K562 (cell line): ENCODE results near the gene KLHL6. TPM values are rescaled to one million over a fixed set of nuclear protein-coding genes. Genes with fewer than 3 reads are reported as not detected.

Experiments used
- HEY1 ChIP-seq: fragments of 250-450 bp; sonication (Bioruptor Pico); IDR thresholded peaks from 2 replicates; pipeline ENCODE4 v1.5.0; 2020; ENCODE audit warnings: mild to moderate bottlenecking, moderate library complexity, borderline replicate concordance
- SRSF3 ChIP-seq: fragments of 200-400 bp; formaldehyde crosslinking; IDR thresholded peaks from 2 replicates; pipeline ENCODE4 v1.6.1; 2016; ENCODE audit warnings: mild to moderate bottlenecking, low read length, moderate library complexity; ENCODE audit not compliant: insufficient read depth
- ZNF316 ChIP-seq: fragments of 450-650 bp; IDR thresholded peaks from 2 replicates; pipeline ENCODE4 v1.6.1; 2016
- polyA plus RNA-seq, 8 experiments: library from polyadenylated mRNA; depleted of rRNA in 4 of 8; stranded (reverse) in 5 of 8; unstranded in 3 of 8; fragments of >200 nt; fragmentation: Nextera tagmentation in 2 of 8; fragmentation: Illumina TruSeq in 1 of 8; extraction: Ambion mirVana in 2 of 8; extraction: Trizol in 1 of 8; gene quantifications; 2 replicates each; pipeline versions ENCODE4 v1.2.1 to v1.2.3, GENCODE V29; 2011 to 2014; ENCODE audit warnings: inconsistent platforms in 1 of 8, missing spikeins in 1 of 8
- total RNA-seq, 7 experiments: library from RNA; depleted of rRNA in 6 of 7; stranded (reverse); fragments of >200 nt in 6 of 7; fragmentation: Illumina TruSeq in 2 of 7; extraction: Trizol in 2 of 7; gene quantifications; 2 replicates each; pipeline versions ENCODE4 v1.2.1 to v1.2.3, GENCODE V29; 2011 to 2021; ENCODE audit warnings: low replicate concordance in 1 of 7
- TF ChIP-seq, protein P1 (sequence below), 2 experiments: fragments of 450-650 bp; IDR thresholded peaks; 2 replicates each; pipeline ENCODE4 v1.6.1; 2016; ENCODE audit warnings: mild to moderate bottlenecking in 2 of 2, borderline replicate concordance in 1 of 2, low read depth in 1 of 2, moderate library complexity in 1 of 2
- TF ChIP-seq, protein P2 (sequence below): fragments of 450-650 bp; IDR thresholded peaks from 2 replicates; pipeline ENCODE4 v1.6.1; 2016; ENCODE audit warnings: mild to moderate bottlenecking, moderate library complexity
- TF ChIP-seq, protein P3 (sequence below): fragments of 450-650 bp; IDR thresholded peaks from 2 replicates; pipeline ENCODE4 v1.6.1; 2016; ENCODE audit warnings: antibody characterized with exemption

The KLHL6 gene
- total and polyA plus RNA-seq, 9 of the 15 experiments (the other 6 are each of a cell fraction or from before 2014, with no cell fraction given): 0.18 to 2.1 (median 1.4) TPM

DNA sequence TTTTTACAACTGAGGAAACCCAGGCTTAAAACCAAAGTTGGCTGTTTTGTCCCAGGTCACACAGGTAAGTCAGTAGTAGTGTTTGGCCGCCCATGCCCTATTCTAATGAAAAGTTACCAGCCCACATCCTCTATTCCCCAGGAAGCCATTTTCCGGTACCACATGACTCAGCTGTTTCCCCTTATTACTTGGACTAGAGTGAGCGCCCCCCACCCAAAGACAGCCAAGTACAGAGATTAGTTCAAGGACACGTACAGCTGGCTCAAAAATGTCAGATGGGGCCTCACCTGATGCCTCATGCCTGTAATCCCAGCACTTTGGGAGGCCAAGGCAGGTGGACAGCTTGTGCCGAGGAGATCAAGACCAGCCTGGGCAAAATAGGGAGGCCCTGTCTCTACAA lies 8.5 kb upstream of the KLHL6 start (continued):
- TF ChIP-seq, protein P1, sequence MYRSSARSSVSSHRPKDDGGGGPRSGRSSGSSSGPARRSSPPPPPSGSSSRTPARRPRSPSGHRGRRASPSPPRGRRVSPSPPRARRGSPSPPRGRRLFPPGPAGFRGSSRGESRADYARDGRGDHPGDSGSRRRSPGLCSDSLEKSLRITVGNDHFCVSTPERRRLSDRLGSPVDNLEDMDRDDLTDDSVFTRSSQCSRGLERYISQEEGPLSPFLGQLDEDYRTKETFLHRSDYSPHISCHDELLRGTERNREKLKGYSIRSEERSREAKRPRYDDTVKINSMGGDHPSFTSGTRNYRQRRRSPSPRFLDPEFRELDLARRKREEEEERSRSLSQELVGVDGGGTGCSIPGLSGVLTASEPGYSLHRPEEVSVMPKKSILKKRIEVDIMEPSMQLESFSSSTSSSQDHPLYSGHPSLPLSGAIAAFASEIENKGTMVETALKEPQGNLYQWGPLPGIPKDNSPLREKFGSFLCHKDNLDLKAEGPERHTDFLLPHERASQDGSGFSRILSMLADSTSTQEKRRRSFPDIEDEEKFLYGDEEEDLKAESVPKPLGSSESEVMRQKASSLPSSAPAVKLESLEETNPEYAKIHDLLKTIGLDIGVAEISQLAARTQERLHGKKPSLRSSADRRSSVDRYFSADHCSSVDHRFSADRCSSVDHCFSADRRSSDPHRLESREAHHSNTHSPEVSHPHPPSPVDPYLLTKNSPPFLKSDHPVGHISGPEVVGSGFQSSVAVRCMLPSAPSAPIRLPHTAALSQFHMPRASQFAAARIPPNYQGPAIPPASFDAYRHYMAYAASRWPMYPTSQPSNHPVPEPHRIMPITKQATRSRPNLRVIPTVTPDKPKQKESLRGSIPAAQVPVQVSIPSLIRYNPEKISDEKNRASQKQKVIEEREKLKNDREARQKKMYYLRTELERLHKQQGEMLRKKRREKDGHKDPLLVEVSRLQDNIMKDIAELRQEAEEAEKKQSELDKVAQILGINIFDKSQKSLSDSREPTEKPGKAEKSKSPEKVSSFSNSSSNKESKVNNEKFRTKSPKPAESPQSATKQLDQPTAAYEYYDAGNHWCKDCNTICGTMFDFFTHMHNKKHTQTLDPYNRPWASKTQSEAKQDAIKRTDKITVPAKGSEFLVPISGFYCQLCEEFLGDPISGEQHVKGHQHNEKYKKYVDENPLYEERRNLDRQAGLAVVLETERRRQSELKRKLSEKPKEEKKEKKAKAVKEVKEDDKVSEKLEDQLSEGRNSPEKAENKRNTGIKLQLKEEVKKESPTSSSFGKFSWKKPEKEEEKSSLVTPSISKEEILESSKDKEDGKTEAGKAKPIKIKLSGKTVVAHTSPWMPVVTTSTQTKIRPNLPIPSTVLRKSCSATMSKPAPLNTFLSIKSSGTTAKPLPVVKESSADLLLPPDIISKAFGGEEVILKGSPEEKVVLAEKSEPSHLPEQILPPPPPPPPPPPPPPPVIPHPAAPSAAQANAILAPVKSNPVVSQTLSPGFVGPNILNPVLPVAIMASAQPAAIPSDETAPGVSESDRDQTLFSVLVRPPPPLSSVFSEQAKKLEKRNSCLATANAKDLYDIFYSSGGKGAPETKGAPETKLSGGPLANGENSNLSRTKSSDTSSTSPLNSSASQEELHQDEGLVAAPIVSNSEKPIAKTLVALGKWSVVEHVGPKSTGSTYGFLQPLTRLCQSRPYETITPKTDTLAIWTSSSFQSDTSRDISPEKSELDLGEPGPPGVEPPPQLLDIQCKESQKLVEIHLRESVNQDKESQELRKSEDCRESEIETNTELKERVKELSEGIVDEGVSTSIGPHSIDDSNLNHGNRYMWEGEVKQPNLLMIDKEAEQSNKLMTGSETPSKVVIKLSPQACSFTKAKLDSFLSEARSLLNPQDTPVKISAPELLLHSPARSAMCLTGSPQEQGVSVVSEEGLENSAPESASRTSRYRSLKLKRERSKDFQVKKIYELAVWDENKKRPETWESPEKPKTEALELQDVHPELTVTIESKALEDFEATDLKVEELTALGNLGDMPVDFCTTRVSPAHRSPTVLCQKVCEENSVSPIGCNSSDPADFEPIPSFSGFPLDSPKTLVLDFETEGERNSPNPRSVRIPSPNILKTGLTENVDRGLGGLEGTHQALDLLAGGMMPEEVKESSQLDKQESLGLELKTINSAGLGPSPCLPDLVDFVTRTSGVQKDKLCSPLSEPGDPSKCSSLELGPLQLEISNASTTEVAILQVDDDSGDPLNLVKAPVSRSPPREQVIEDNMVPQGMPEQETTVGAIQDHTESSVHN (IDR thresholded peaks at IDR 0.05; ENCODE audit: borderline replicate concordance in 1 of 2, low read depth in 1 of 2): no peak
- TF ChIP-seq SRSF3 (no peak), ZNF316 (peak; percentile 57), HEY1 (CRISPR knock-in tag) (no peak)
- TF ChIP-seq, protein P2, sequence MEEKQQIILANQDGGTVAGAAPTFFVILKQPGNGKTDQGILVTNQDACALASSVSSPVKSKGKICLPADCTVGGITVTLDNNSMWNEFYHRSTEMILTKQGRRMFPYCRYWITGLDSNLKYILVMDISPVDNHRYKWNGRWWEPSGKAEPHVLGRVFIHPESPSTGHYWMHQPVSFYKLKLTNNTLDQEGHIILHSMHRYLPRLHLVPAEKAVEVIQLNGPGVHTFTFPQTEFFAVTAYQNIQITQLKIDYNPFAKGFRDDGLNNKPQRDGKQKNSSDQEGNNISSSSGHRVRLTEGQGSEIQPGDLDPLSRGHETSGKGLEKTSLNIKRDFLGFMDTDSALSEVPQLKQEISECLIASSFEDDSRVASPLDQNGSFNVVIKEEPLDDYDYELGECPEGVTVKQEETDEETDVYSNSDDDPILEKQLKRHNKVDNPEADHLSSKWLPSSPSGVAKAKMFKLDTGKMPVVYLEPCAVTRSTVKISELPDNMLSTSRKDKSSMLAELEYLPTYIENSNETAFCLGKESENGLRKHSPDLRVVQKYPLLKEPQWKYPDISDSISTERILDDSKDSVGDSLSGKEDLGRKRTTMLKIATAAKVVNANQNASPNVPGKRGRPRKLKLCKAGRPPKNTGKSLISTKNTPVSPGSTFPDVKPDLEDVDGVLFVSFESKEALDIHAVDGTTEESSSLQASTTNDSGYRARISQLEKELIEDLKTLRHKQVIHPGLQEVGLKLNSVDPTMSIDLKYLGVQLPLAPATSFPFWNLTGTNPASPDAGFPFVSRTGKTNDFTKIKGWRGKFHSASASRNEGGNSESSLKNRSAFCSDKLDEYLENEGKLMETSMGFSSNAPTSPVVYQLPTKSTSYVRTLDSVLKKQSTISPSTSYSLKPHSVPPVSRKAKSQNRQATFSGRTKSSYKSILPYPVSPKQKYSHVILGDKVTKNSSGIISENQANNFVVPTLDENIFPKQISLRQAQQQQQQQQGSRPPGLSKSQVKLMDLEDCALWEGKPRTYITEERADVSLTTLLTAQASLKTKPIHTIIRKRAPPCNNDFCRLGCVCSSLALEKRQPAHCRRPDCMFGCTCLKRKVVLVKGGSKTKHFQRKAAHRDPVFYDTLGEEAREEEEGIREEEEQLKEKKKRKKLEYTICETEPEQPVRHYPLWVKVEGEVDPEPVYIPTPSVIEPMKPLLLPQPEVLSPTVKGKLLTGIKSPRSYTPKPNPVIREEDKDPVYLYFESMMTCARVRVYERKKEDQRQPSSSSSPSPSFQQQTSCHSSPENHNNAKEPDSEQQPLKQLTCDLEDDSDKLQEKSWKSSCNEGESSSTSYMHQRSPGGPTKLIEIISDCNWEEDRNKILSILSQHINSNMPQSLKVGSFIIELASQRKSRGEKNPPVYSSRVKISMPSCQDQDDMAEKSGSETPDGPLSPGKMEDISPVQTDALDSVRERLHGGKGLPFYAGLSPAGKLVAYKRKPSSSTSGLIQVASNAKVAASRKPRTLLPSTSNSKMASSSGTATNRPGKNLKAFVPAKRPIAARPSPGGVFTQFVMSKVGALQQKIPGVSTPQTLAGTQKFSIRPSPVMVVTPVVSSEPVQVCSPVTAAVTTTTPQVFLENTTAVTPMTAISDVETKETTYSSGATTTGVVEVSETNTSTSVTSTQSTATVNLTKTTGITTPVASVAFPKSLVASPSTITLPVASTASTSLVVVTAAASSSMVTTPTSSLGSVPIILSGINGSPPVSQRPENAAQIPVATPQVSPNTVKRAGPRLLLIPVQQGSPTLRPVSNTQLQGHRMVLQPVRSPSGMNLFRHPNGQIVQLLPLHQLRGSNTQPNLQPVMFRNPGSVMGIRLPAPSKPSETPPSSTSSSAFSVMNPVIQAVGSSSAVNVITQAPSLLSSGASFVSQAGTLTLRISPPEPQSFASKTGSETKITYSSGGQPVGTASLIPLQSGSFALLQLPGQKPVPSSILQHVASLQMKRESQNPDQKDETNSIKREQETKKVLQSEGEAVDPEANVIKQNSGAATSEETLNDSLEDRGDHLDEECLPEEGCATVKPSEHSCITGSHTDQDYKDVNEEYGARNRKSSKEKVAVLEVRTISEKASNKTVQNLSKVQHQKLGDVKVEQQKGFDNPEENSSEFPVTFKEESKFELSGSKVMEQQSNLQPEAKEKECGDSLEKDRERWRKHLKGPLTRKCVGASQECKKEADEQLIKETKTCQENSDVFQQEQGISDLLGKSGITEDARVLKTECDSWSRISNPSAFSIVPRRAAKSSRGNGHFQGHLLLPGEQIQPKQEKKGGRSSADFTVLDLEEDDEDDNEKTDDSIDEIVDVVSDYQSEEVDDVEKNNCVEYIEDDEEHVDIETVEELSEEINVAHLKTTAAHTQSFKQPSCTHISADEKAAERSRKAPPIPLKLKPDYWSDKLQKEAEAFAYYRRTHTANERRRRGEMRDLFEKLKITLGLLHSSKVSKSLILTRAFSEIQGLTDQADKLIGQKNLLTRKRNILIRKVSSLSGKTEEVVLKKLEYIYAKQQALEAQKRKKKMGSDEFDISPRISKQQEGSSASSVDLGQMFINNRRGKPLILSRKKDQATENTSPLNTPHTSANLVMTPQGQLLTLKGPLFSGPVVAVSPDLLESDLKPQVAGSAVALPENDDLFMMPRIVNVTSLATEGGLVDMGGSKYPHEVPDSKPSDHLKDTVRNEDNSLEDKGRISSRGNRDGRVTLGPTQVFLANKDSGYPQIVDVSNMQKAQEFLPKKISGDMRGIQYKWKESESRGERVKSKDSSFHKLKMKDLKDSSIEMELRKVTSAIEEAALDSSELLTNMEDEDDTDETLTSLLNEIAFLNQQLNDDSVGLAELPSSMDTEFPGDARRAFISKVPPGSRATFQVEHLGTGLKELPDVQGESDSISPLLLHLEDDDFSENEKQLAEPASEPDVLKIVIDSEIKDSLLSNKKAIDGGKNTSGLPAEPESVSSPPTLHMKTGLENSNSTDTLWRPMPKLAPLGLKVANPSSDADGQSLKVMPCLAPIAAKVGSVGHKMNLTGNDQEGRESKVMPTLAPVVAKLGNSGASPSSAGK: no peak
- TF ChIP-seq, protein P3, sequence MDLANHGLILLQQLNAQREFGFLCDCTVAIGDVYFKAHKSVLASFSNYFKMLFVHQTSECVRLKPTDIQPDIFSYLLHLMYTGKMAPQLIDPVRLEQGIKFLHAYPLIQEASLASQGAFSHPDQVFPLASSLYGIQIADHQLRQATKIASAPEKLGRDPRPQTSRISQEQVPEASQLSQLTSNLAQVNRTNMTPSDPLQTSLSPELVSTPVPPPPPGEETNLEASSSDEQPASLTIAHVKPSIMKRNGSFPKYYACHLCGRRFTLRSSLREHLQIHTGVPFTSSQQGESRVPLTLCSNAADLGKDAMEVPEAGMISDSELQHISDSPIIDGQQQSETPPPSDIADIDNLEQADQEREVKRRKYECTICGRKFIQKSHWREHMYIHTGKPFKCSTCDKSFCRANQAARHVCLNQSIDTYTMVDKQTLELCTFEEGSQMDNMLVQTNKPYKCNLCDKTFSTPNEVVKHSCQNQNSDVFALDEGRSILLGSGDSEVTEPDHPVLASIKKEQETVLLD: no peak
